H1 (cell line): ENCODE results near the gene FAH. TPM values are rescaled to one million over a fixed set of nuclear protein-coding genes. Genes with fewer than 3 reads are reported as not detected.

Source experiments
- CTCF ChIA-PET: fragments of 300-600 bp; sonication (Branson Sonifier 250); formaldehyde crosslinking; loops from one replicate; lab custom pipeline; 2021; ENCODE audit not compliant: partially characterized antibody; lab: Charles Lee
- POLR2A ChIA-PET: fragments of 300-600 bp; sonication (Branson Sonifier 250); formaldehyde crosslinking; loops from one replicate; lab custom pipeline; 2021; ENCODE audit warnings: inconsistent platforms; ENCODE audit not compliant: partially characterized antibody; lab: Charles Lee
- DNase-seq, 2 experiments: peaks; one replicate each; pipeline versions ENCODE4 v3.0.0 to v3.0.0-alpha.2; 2010 to 2022; ENCODE audit warnings: low spot score in 2 of 2, low read depth in 1 of 2, mixed read lengths in 1 of 2
- FAIRE-seq: peaks from 2 replicates; lab custom pipeline; 2011; peaks lifted over from hg19 to GRCh38; lab: Jason Lieb, UNC
- H2AFZ ChIP-seq: 2 replicates; pipeline ENCODE4 v1.8.1; 2012; ENCODE audit warnings: low read length, inconsistent platforms
- H2AK5ac ChIP-seq: 2 replicates; pipeline ENCODE4 v1.6.1; 2013; ENCODE audit warnings: low read depth, low read length
- H2BK120ac ChIP-seq: replicated peaks from 2 replicates; pipeline ENCODE3; 2013; ENCODE audit warnings: low read depth, low read length, inconsistent platforms
- H2BK12ac ChIP-seq: 2 replicates; pipeline ENCODE4 v1.6.1; 2013; ENCODE audit warnings: low read depth, low read length
- H2BK15ac ChIP-seq: 2 replicates; pipeline ENCODE4 v1.6.1; 2013; ENCODE audit warnings: low read length
- H2BK20ac ChIP-seq: 2 replicates; pipeline ENCODE4 v1.6.1; 2013; ENCODE audit warnings: low read length
- H2BK5ac ChIP-seq: 2 replicates; pipeline ENCODE4 v1.6.1; 2013; ENCODE audit warnings: low read depth, low read length
- H3K14ac ChIP-seq: 2 replicates; pipeline ENCODE4 v1.6.1; 2013; ENCODE audit warnings: inconsistent platforms; ENCODE audit not compliant: insufficient read length
- H3K18ac ChIP-seq: 2 replicates; pipeline ENCODE4 v1.6.1; 2013; ENCODE audit warnings: low read length; ENCODE audit errors: extremely low read depth
- H3K23ac ChIP-seq: 2 replicates; pipeline ENCODE4 v1.6.1; 2013; ENCODE audit warnings: inconsistent platforms; ENCODE audit not compliant: insufficient read length
- H3K23me2 ChIP-seq: 2 replicates; pipeline ENCODE4 v1.6.1; 2013; ENCODE audit warnings: low read depth, low read length
- H3K27ac ChIP-seq: 2 replicates; pipeline ENCODE4 v1.6.1; 2011; ENCODE audit warnings: low read depth, low read length, inconsistent platforms
- H3K27me3 ChIP-seq, 4 experiments: replicated peaks in 1 of 4; 1 replicate in 1 of 4; 2 replicates in 3 of 4; pipeline versions ENCODE4 v1.6.1 to v1.8.1; 2011 to 2013; ENCODE audit warnings: low read length in 3 of 4, mild to moderate bottlenecking in 3 of 4, inconsistent platforms in 2 of 4, mixed read lengths in 2 of 4, moderate library complexity in 1 of 4; ENCODE audit not compliant: control insufficient read depth in 3 of 4, insufficient read depth in 3 of 4; ENCODE audit errors: extremely low read depth in 1 of 4
- H3K36me3 ChIP-seq, 4 experiments: 2 replicates each; pipeline versions ENCODE4 v1.6.1 to v1.8.1; 2011 to 2013; ENCODE audit warnings: mild to moderate bottlenecking in 4 of 4, low read length in 3 of 4, moderate library complexity in 2 of 4, control low read depth in 1 of 4, inconsistent platforms in 1 of 4; ENCODE audit not compliant: insufficient read depth in 4 of 4, control insufficient read depth in 2 of 4
- H3K4ac ChIP-seq: replicated peaks from 2 replicates; pipeline ENCODE3; 2013; ENCODE audit warnings: low read length, low read depth, mixed read lengths, inconsistent platforms; ENCODE audit not compliant: insufficient read length
- H3K4me1 ChIP-seq, 4 experiments: replicated peaks in 1 of 4; 1 replicate in 1 of 4; 2 replicates in 3 of 4; pipeline versions ENCODE4 v1.6.1 to v1.8.1; 2011 to 2013; ENCODE audit warnings: low read length in 3 of 4, inconsistent platforms in 2 of 4, mixed read lengths in 1 of 4; ENCODE audit not compliant: insufficient read depth in 4 of 4, control insufficient read depth in 3 of 4
- H3K4me2 ChIP-seq, 2 experiments: 2 replicates each; pipeline versions ENCODE4 v1.6.1 to v1.8.1; 2011 to 2013; ENCODE audit warnings: low read depth in 2 of 2, low read length in 2 of 2, control low read depth in 1 of 2, inconsistent platforms in 1 of 2, mild to moderate bottlenecking in 1 of 2; ENCODE audit not compliant: insufficient read depth in 1 of 2
- H3K4me3 ChIP-seq, 4 experiments: fragments of 200-600, 300-600 bp in 1 of 4; sonication (generic), shearing (Covaris generic), sonication (Bioruptor Twin) in 1 of 4; 2 replicates each; pipeline versions ENCODE4 v1.5.1 to v1.8.1; 2011 to 2016; ENCODE audit warnings: low read length in 4 of 4, low read depth in 3 of 4, control low read depth in 2 of 4, inconsistent platforms in 2 of 4, mild to moderate bottlenecking in 2 of 4, mixed read lengths in 1 of 4, moderate library complexity in 1 of 4; ENCODE audit not compliant: insufficient read depth in 2 of 4; ENCODE audit errors: extremely low read depth in 1 of 4
- H3K56ac ChIP-seq: replicated peaks from 2 replicates; pipeline ENCODE3; 2013; ENCODE audit warnings: low read depth, mild to moderate bottlenecking, mixed read lengths, low read length, inconsistent platforms; ENCODE audit not compliant: insufficient read length
- H3K79me1 ChIP-seq: 2 replicates; pipeline ENCODE4 v1.6.1; 2013; ENCODE audit warnings: low read depth, low read length, control low read depth
- H3K79me2 ChIP-seq, 2 experiments: 2 replicates each; pipeline versions ENCODE4 v1.6.1 to v1.8.1; 2012 to 2013; ENCODE audit warnings: low read length in 2 of 2, mild to moderate bottlenecking in 2 of 2, inconsistent platforms in 1 of 2; ENCODE audit not compliant: insufficient read depth in 2 of 2, control insufficient read depth in 1 of 2
- H3K9ac ChIP-seq, 4 experiments: replicated peaks in 1 of 4; 1 replicate in 1 of 4; 2 replicates in 3 of 4; pipeline versions ENCODE4 v1.6.1 to v1.8.1; 2011 to 2013; ENCODE audit warnings: low read depth in 3 of 4, low read length in 3 of 4, control low read depth in 2 of 4, mild to moderate bottlenecking in 2 of 4, moderate library complexity in 2 of 4, inconsistent platforms in 1 of 4; ENCODE audit errors: extremely low read depth in 1 of 4
- H3K9me3 ChIP-seq, 2 experiments: 2 replicates each; pipeline versions ENCODE4 v1.6.1 to v1.8.1; 2012 to 2013; ENCODE audit warnings: mild to moderate bottlenecking in 2 of 2, moderate library complexity in 2 of 2, control low read depth in 1 of 2, inconsistent platforms in 1 of 2, low read depth in 1 of 2, low read length in 1 of 2, mixed read lengths in 1 of 2; ENCODE audit not compliant: insufficient read depth in 2 of 2
- H4K20me1 ChIP-seq, 2 experiments: replicated peaks in 1 of 2; 2 replicates each; pipeline versions ENCODE3 to v1.8.1; 2011 to 2013; ENCODE audit warnings: inconsistent platforms in 2 of 2, low read length in 2 of 2, mild to moderate bottlenecking in 1 of 2; ENCODE audit not compliant: insufficient read depth in 2 of 2, control insufficient read depth in 1 of 2
- H4K5ac ChIP-seq: 2 replicates; pipeline ENCODE4 v1.6.1; 2013; ENCODE audit warnings: low read length, low read depth, mixed read lengths, inconsistent platforms; ENCODE audit not compliant: insufficient read length
- H4K8ac ChIP-seq: 2 replicates; pipeline ENCODE4 v1.8.0; 2013; ENCODE audit warnings: mild to moderate bottlenecking, moderate library complexity, low read length, inconsistent platforms; ENCODE audit not compliant: insufficient read depth; ENCODE audit errors: extremely low read depth
- H4K91ac ChIP-seq: replicated peaks from 2 replicates; pipeline ENCODE3; 2013; ENCODE audit warnings: low read length, mixed read lengths, inconsistent platforms; ENCODE audit not compliant: insufficient read length
- BACH1 ChIP-seq: IDR thresholded peaks from 2 replicates; pipeline ENCODE4 v1.6.1; 2012; ENCODE audit warnings: low read length, improper control_type of control experiment
- EGR1 ChIP-seq: IDR thresholded peaks from 2 replicates; pipeline ENCODE4 v1.6.1; 2011; ENCODE audit warnings: low read depth, low read length, borderline replicate concordance
- EP300 ChIP-seq, 2 experiments: IDR thresholded peaks; 1 replicate in 1 of 2; 2 replicates in 1 of 2; pipeline ENCODE4 v1.6.1; 2011 to 2012; ENCODE audit warnings: low read depth in 2 of 2, low read length in 2 of 2, mild to moderate bottlenecking in 2 of 2, borderline replicate concordance in 1 of 2, inconsistent platforms in 1 of 2, moderate library complexity in 1 of 2
- EZH2 ChIP-seq: fragments of 200-600 bp; sonication (generic); IDR thresholded peaks from 2 replicates; pipeline ENCODE4 v1.7.1; 2012; ENCODE audit warnings: low read depth, mild to moderate bottlenecking, moderate library complexity, low read length, inconsistent platforms; ENCODE audit not compliant: severe bottlenecking
- HDAC6 ChIP-seq: IDR thresholded peaks from one replicate; pipeline ENCODE4 v1.7.1; 2012; ENCODE audit warnings: low read depth, mild to moderate bottlenecking, inconsistent platforms, low read length, moderate library complexity
- KDM1A ChIP-seq: fragments of 200-600, 300-600 bp; sonication (generic); IDR thresholded peaks from 2 replicates; pipeline ENCODE4 v1.7.1; 2016; ENCODE audit warnings: mild to moderate bottlenecking, low read length, borderline replicate concordance
- NANOG ChIP-seq: IDR thresholded peaks from 2 replicates; pipeline ENCODE4 v1.6.1; 2011; ENCODE audit warnings: low read length, low read depth, mild to moderate bottlenecking, inconsistent platforms; ENCODE audit not compliant: insufficient read depth, poor library complexity, severe bottlenecking
- PHF8 ChIP-seq: fragments of 200-600 bp; sonication (generic); conservative IDR thresholded peaks from 2 replicates; pipeline ENCODE4 v1.7.1; 2012; ENCODE audit warnings: low read depth, mild to moderate bottlenecking, inconsistent platforms, low read length, moderate library complexity
- POLR2A ChIP-seq, 2 experiments: IDR thresholded peaks; 1 replicate in 1 of 2; 2 replicates in 1 of 2; pipeline ENCODE4 v1.6.1; 2011; ENCODE audit warnings: low read depth in 2 of 2, low read length in 2 of 2, mild to moderate bottlenecking in 2 of 2; ENCODE audit errors: control extremely low read depth in 1 of 2
- RAD21 ChIP-seq, 2 experiments: IDR thresholded peaks in 1 of 2; conservative IDR thresholded peaks in 1 of 2; 2 replicates each; pipeline ENCODE4 v1.6.1; 2011; ENCODE audit warnings: low read depth in 2 of 2, low read length in 2 of 2, improper control_type of control experiment in 1 of 2, inconsistent platforms in 1 of 2, mild to moderate bottlenecking in 1 of 2, moderate library complexity in 1 of 2
- RBBP5 ChIP-seq: IDR thresholded peaks from 2 replicates; pipeline ENCODE4 v1.7.1; 2012; ENCODE audit warnings: low read depth, mild to moderate bottlenecking, inconsistent platforms, low read length, moderate library complexity, borderline replicate concordance
- RFX5 ChIP-seq: IDR thresholded peaks from 2 replicates; pipeline ENCODE4 v1.6.1; 2011; ENCODE audit warnings: low read depth, low read length, improper control_type of control experiment, borderline replicate concordance
- SIRT6 ChIP-seq: IDR thresholded peaks from one replicate; pipeline ENCODE4 v1.7.1; 2012; ENCODE audit warnings: low read length, inconsistent platforms
- TCF12 ChIP-seq: IDR thresholded peaks from 2 replicates; pipeline ENCODE4 v1.6.1; 2011; ENCODE audit warnings: low read depth, mild to moderate bottlenecking, low read length
- WGBS, 2 experiments: shearing (Covaris generic) in 1 of 2; methylation state at CpG; one replicate each; pipeline versions ENCODE4 v1.1.6 to v1.1.7; 2013 to 2015; ENCODE audit warnings: low lambda C conversion rate in 2 of 2, mixed read lengths in 2 of 2, inconsistent platforms in 1 of 2, low coverage in 1 of 2, missing lambda C conversion rate in 1 of 2; ENCODE audit not compliant: insufficient replicate concordance in 2 of 2, insufficient coverage in 1 of 2, insufficient read length in 1 of 2; ENCODE audit errors: extremely low coverage in 1 of 2, missing lambda C conversion rate in 1 of 2; 5-methylcytosine and 5-hydroxymethylcytosine counted together
- polyA plus RNA-seq, 7 experiments: library from polyadenylated mRNA; depleted of rRNA in 3 of 7; stranded (reverse) in 5 of 7; unstranded in 2 of 7; fragments of >200 nt in 5 of 7; fragments of 200-250 nt in 2 of 7; gene quantifications; 1 replicate in 5 of 7; 2 replicates in 1 of 7; 4 replicates in 1 of 7; pipeline versions ENCODE4 v1.2.1 to v1.2.3, GENCODE V29; 2011 to 2013; ENCODE audit warnings: missing spikeins in 2 of 7, mixed read lengths in 2 of 7
- total RNA-seq: library from RNA; stranded (reverse); fragmentation: NEBNext Ultra II Directional; extraction: Animal tissue kit (Norgen Biotek cat#: 25700); gene quantifications from 2 replicates; pipeline ENCODE4 v1.2.1, GENCODE V29; 2021

Gene FAH
- total and polyA plus RNA-seq, 2 of the 8 experiments (the other 6 are each of a cell fraction or from before 2014, with no cell fraction given) = 20.0 to 21.7 TPM

- H2AFZ ChIP-seq = peak overlapping the region; percentile 35; the same call in 1 of the 2 replicates
- H4K8ac ChIP-seq = peak overlapping the region; percentile 35; the same call in 1 of the 2 replicates
- no peaks in the 10 kb centered on the region for H3K79me2 ChIP-seq
- H3K27ac ChIP-seq = no peak overlapping the region
- H3K36me3 ChIP-seq = no peaks in the 10 kb centered on the region
- peak overlapping the region; percentile 47 for H4K91ac ChIP-seq
- DNase-seq (no peak), FAIRE-seq (no peak)
- H3K4me3 ChIP-seq = no peak overlapping the region
- WGBS, 2 experiments = 85% methylated on average over 9 of the region's 9 CpGs; no CpG with 5 or more reads in 1 of the 2 experiments
- no peaks in the 10 kb centered on the region for H3K23me2 ChIP-seq
- H2BK5ac ChIP-seq = 0 out of 2 replicates have a peak overlapping the region, but pooled peaks have one; percentile 24
- no peaks in the 10 kb centered on the region for H3K9me3 ChIP-seq
- H3K9ac ChIP-seq = no peak overlapping the region; a peak in 1 of 7 replicates
- no peaks in the 10 kb centered on the region for H3K4me1 ChIP-seq
- POLR2A ChIA-PET = no interaction called here
- H3K4ac ChIP-seq = no peak overlapping the region
- H2BK12ac ChIP-seq = no peak overlapping the region
- H2AK5ac ChIP-seq = no peak overlapping the region
- no peak overlapping the region for H3K23ac ChIP-seq
- no peak overlapping the region for H3K14ac ChIP-seq
- CTCF ChIA-PET = interaction anchor here (0.5 to 2.8 kb wide), 7 partner anchors 10 to 379 kb away, joined by 3 to 17 read pairs (median 4); no protein-coding TSS in a partner anchor
- H4K20me1 ChIP-seq = no peaks in the 10 kb centered on the region
- H2BK20ac ChIP-seq = 0 out of 2 replicates have a peak overlapping the region, but pooled peaks have one; percentile 10
- no peak overlapping the region for H3K4me2 ChIP-seq
- no peak overlapping the region for H3K18ac ChIP-seq
- H3K27me3 ChIP-seq = no peaks in the 10 kb centered on the region
- H2BK15ac ChIP-seq = no peak overlapping the region
- no peak overlapping the region for H4K5ac ChIP-seq
- H3K56ac ChIP-seq = no peak overlapping the region
- H3K79me1 ChIP-seq = no peaks in the 10 kb centered on the region
- no peak overlapping the region for H2BK120ac ChIP-seq
- TF ChIP-seq TCF12 (no peak), BACH1 (no peak), SIRT6 (no peak), NANOG (no peak), HDAC6 (no peak), KDM1A (no peak), RBBP5 (no peak), RAD21 (IDR thresholded peaks at IDR 0.05 in 1 of 2, conservative IDR thresholded peaks at IDR 0.05 in 1 of 2; ENCODE audit: low read depth in 2 of 2, low read length in 2 of 2) (no peak), EGR1 (no peak), POLR2A (IDR thresholded peaks at IDR 0.05; ENCODE audit: control extremely low read depth in 1 of 2, low read depth in 2 of 2, low read length in 2 of 2) (no peak), EZH2 (no peak), PHF8 (no peak), RFX5 (no peak), EP300 (IDR thresholded peaks at IDR 0.05; ENCODE audit: borderline replicate concordance in 1 of 2, low read depth in 2 of 2, low read length in 2 of 2) (no peak)
Observed at GRCh38 chr15:80233581-80233980, 80.8 kb downstream of the FAH start.
